ENCODE data around the gene GFAP.
A peak's percentile ranks its signal among the peaks of the same experiment; 100 is the strongest.

Gene GFAP

GRCh38 chr17:44898768-44899073 is 16.6 kb downstream of the GFAP start:
- peak; percentile 86 to 91 for DNase-seq

- no peak for DNase-seq
Measured at GRCh38 chr17:44894642-44895041, 20.7 kb downstream of the GFAP start.

GRCh38 chr17:44892250-44892649 is 23.1 kb downstream of the GFAP start:
- no peak for DNase-seq

- no peak for DNase-seq
Measured at GRCh38 chr17:44889003-44889402, 26.3 kb downstream of the GFAP start.

- peak; percentile 93 for DNase-seq
Measured at GRCh38 chr17:44887971-44888954, 27.0 kb downstream of the GFAP start.

- no peak for DNase-seq
Measured at GRCh38 chr17:44887016-44887415, 28.3 kb downstream of the GFAP start.

- no peak for DNase-seq
Measured at GRCh38 chr17:44884941-44885340, 30.4 kb downstream of the GFAP start.

GRCh38 chr17:44881145-44881544 is 34.2 kb downstream of the GFAP start:
- DNase-seq: no peak

- no peak for DNase-seq
Measured at GRCh38 chr17:44880062-44880461, 35.2 kb downstream of the GFAP start.

GRCh38 chr17:44879376-44879775 is 35.9 kb downstream of the GFAP start:
- no peak for DNase-seq

GRCh38 chr17:44878627-44879221 is 36.6 kb downstream of the GFAP start:
- DNase-seq: peak; percentile 42 to 65

GRCh38 chr17:44877121-44877520 is 38.2 kb downstream of the GFAP start:
- DNase-seq: no peak

- no peak for DNase-seq
Measured at GRCh38 chr17:44875761-44876160, 39.5 kb downstream of the GFAP start.

GRCh38 chr17:44872131-44872768 is 43.0 kb downstream of the GFAP start:
- DNase-seq: no peak

GRCh38 chr17:44871556-44871955 is 43.7 kb downstream of the GFAP start:
- no peak for DNase-seq

- DNase-seq: no peak
Measured at GRCh38 chr17:44867841-44868240, 47.5 kb downstream of the GFAP start.

GRCh38 chr17:44865931-44866330 is 49.4 kb downstream of the GFAP start:
- no peak for DNase-seq

GRCh38 chr17:44865231-44865660 is 50.1 kb downstream of the GFAP start:
- DNase-seq: peak; percentile 73 to 84

- no peak for DNase-seq
Measured at GRCh38 chr17:44864831-44865230, 50.5 kb downstream of the GFAP start.

GRCh38 chr17:44863061-44863918 is 52.0 kb downstream of the GFAP start:
- no peak for DNase-seq

GRCh38 chr17:44862278-44862914 is 52.9 kb downstream of the GFAP start:
- DNase-seq: no peak

- DNase-seq: no peak
Measured at GRCh38 chr17:44859701-44860100, 55.6 kb downstream of the GFAP start.

Data from AML-193 (cell line).